C4-2B (cell line): ENCODE results near the gene FCHSD2.

Experiments
- ZFX ChIP-seq: fragments of 450-650 bp; IDR thresholded peaks from 2 replicates; pipeline ENCODE4 v1.6.1; 2017
- TF ChIP-seq, protein P1 (sequence below): fragments of 450-650 bp; conservative IDR thresholded peaks from 2 replicates; pipeline ENCODE4 v1.5.1; 2017; ENCODE audit warnings: mild to moderate bottlenecking

DNA sequence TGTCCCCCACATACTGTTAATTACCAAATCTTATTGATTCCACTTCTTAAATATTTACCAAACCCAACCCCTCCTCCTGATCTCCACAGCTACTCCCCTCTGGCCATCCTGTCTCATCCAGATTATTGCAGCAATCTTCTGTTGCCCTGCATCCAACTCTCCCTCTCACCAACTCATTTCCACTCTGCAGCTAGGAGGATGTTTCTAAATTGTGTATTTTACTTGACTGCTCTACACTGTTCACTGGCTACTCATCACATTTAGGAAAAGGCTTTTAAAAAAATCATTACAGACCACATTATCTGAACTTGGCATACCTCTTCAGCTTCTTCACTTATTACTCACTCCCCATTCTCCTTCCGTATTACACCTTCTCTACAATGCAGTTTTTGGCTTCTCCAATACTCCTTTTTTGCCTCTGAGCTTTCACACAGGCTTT, 210.0 kb downstream of the FCHSD2 start:
- TF ChIP-seq, protein P1, sequence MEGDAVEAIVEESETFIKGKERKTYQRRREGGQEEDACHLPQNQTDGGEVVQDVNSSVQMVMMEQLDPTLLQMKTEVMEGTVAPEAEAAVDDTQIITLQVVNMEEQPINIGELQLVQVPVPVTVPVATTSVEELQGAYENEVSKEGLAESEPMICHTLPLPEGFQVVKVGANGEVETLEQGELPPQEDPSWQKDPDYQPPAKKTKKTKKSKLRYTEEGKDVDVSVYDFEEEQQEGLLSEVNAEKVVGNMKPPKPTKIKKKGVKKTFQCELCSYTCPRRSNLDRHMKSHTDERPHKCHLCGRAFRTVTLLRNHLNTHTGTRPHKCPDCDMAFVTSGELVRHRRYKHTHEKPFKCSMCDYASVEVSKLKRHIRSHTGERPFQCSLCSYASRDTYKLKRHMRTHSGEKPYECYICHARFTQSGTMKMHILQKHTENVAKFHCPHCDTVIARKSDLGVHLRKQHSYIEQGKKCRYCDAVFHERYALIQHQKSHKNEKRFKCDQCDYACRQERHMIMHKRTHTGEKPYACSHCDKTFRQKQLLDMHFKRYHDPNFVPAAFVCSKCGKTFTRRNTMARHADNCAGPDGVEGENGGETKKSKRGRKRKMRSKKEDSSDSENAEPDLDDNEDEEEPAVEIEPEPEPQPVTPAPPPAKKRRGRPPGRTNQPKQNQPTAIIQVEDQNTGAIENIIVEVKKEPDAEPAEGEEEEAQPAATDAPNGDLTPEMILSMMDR = no peak
- TF ChIP-seq ZFX = no peak
